GM18505 (cell line): ENCODE results near the gene NAE1.

Experiments
- ATAC-seq: cut with Tn5 transposase; IDR thresholded peaks from one replicate; pipeline ENCODE4 v1.9.1; 2021; ENCODE audit not compliant: unreplicated experiment
- POLR2A ChIP-seq: IDR thresholded peaks from 4 replicates; pipeline ENCODE4 v1.6.1; 2011; ENCODE audit warnings: borderline replicate concordance; ENCODE audit not compliant: insufficient read depth, insufficient read length; ENCODE audit errors: extremely low read depth

NAE1 gene

GRCh38 chr16:66846266-66846665, 15.5 kb upstream of the NAE1 start:
- ATAC-seq = no peak
- TF ChIP-seq POLR2A = no peak

- ATAC-seq = no peak
Measured at GRCh38 chr16:66845791-66846221, 15.0 kb upstream of the NAE1 start.

GRCh38 chr16:66845080-66845410, 14.3 kb upstream of the NAE1 start:
- ATAC-seq = no peak

More at GRCh38 chr16:66845791-66846221, 15.0 kb upstream of the NAE1 start:
- TF ChIP-seq POLR2A = no peak

GRCh38 chr16:66844342-66845079, 13.7 kb upstream of the NAE1 start, which contains the start of gene CA7:
CA7 (plus strand) TSS chr16:66844414; CDS start chr16:66844488, 74 bp downstream.
- TF ChIP-seq POLR2A = no peak
- ATAC-seq = no peak

More at GRCh38 chr16:66845080-66845410, 14.3 kb upstream of the NAE1 start:
- TF ChIP-seq POLR2A = no peak

GRCh38 chr16:66844009-66844341, 13.2 kb upstream of the NAE1 start:
- no peak for TF ChIP-seq POLR2A
- no peak for ATAC-seq

- no peak for TF ChIP-seq POLR2A
- no peak for ATAC-seq
Measured at GRCh38 chr16:66843191-66843590, 12.4 kb upstream of the NAE1 start.

GRCh38 chr16:66842765-66843164, 12.0 kb upstream of the NAE1 start:
- TF ChIP-seq POLR2A = no peak
- ATAC-seq = no peak

- TF ChIP-seq POLR2A = no peak
Measured at GRCh38 chr16:66841366-66841765, 10.6 kb upstream of the NAE1 start.

GRCh38 chr16:66840883-66841282, 10.1 kb upstream of the NAE1 start:
- no peak for TF ChIP-seq POLR2A
- ATAC-seq = no peak

More at GRCh38 chr16:66841366-66841765, 10.6 kb upstream of the NAE1 start:
- no peak for ATAC-seq

GRCh38 chr16:66834746-66835145, 4.0 kb upstream of the NAE1 start:
- ATAC-seq = no peak
- TF ChIP-seq POLR2A = no peak

GRCh38 chr16:66832661-66833305, 2.0 kb upstream of the NAE1 start:
- ATAC-seq = no peak

GRCh38 chr16:66832190-66832589, 1.4 kb upstream of the NAE1 start:
- no peak for TF ChIP-seq POLR2A
- no peak for ATAC-seq

More at GRCh38 chr16:66832661-66833305, 2.0 kb upstream of the NAE1 start:
- no peak for TF ChIP-seq POLR2A

- ATAC-seq = no peak
- no peak for TF ChIP-seq POLR2A
Measured at GRCh38 chr16:66824006-66824405, 6.8 kb downstream of the NAE1 start.

GRCh38 chr16:66814734-66815133, 16.0 kb downstream of the NAE1 start:
- no peak for ATAC-seq
- TF ChIP-seq POLR2A = no peak
